HG03354 (cell line): ENCODE data around the gene SYP.
A peak's percentile ranks its signal among the peaks of the same experiment; 100 is the strongest.
"Not testable (repeated sequence)": the region's sequence is repeated elsewhere in the genome, so short reads cannot be mapped to it uniquely, and the experiment has no call there.

Experiments used
- ATAC-seq: cut with Tn5 transposase; IDR thresholded peaks from one replicate; pipeline ENCODE4 v1.9.1; 2021; ENCODE audit warnings: mild to moderate bottlenecking; ENCODE audit not compliant: unreplicated experiment, poor library complexity, severe bottlenecking

Gene SYP

GRCh38 chrX:49174723-49175122 lies 25.3 kb downstream of the SYP start:
- no peak for ATAC-seq

GRCh38 chrX:49173544-49173943 lies 26.4 kb downstream of the SYP start:
- ATAC-seq = not testable (repeated sequence)

GRCh38 chrX:49172280-49172780 lies 27.7 kb downstream of the SYP start:
- ATAC-seq = peak; percentile 64

GRCh38 chrX:49171752-49172279 lies 28.2 kb downstream of the SYP start, which contains the start of gene PLP2:
Gene PLP2 (plus strand): TSS chrX:49171898. CDS start chrX:49172001, 103 bp downstream.
- ATAC-seq = peak; percentile 49

GRCh38 chrX:49167740-49168108 lies 32.3 kb downstream of the SYP start:
- no peak for ATAC-seq

GRCh38 chrX:49166914-49167739 lies 32.9 kb downstream of the SYP start:
- peak; percentile 10 for ATAC-seq

GRCh38 chrX:49165901-49166881 lies 33.8 kb downstream of the SYP start:
- ATAC-seq = peak; percentile 46

- no peak for ATAC-seq
Observed at GRCh38 chrX:49164589-49165360, 35.2 kb downstream of the SYP start.

- ATAC-seq = peak; percentile 60
Observed at GRCh38 chrX:49163555-49164419, 36.2 kb downstream of the SYP start.

- no peak for ATAC-seq
Observed at GRCh38 chrX:49162620-49163019, 37.4 kb downstream of the SYP start, which contains the start of gene MAGIX. Gene MAGIX (plus strand): TSS chrX:49162758. CDS start chrX:49162890, 132 bp downstream.

GRCh38 chrX:49161632-49162031 lies 38.4 kb downstream of the SYP start:
- ATAC-seq = no peak

GRCh38 chrX:49160908-49161307 lies 39.1 kb downstream of the SYP start:
- no peak for ATAC-seq

- ATAC-seq = no peak
Observed at GRCh38 chrX:49157194-49157593, 42.8 kb downstream of the SYP start.

- peak; percentile 91 for ATAC-seq
Observed at GRCh38 chrX:49155900-49156837, 43.8 kb downstream of the SYP start.

GRCh38 chrX:49155243-49155899 lies 44.6 kb downstream of the SYP start:
- no peak for ATAC-seq

- no peak for ATAC-seq
Observed at GRCh38 chrX:49153467-49153866, 46.5 kb downstream of the SYP start.

GRCh38 chrX:49149291-49149690 lies 50.7 kb downstream of the SYP start:
- not testable (repeated sequence) for ATAC-seq
